Fibroblast of lung (primary cell): ENCODE data around the gene PLPPR2.

Source experiments
- CTCF ChIP-seq, 2 donors: IDR thresholded peaks in 1 of 2; conservative IDR thresholded peaks in 1 of 2; 1 replicate in 1 of 2; 2 replicates in 1 of 2; pipeline ENCODE4 v1.5.1; 2011 to 2012; ENCODE audit warnings: low read length in 2 of 2, control low read depth in 1 of 2, inconsistent platforms in 1 of 2, low read depth in 1 of 2, mild to moderate bottlenecking in 1 of 2
- EZH2 ChIP-seq: IDR thresholded peaks from 2 replicates; pipeline ENCODE4 v1.5.1; 2012; ENCODE audit warnings: low read length, control low read depth, mild to moderate bottlenecking; ENCODE audit errors: missing control alignments

GRCh38 chr19:11325544-11325943 lies 29.7 kb upstream of the PLPPR2 start:
- TF ChIP-seq CTCF (conservative IDR thresholded peaks at IDR 0.05 in 1 of 2, IDR thresholded peaks at IDR 0.05 in 1 of 2; ENCODE audit: low read depth in 1 of 2, low read length in 2 of 2) = no peak
- no peak for TF ChIP-seq EZH2
